Right atrium auricular region (tissue), 2 donors: Measurements from ENCODE around the gene LRP1B. TPM values are rescaled to one million over a fixed set of nuclear protein-coding genes. Genes with fewer than 3 reads are reported as not detected.

Source experiments
- DNase-seq: peaks from one replicate; pipeline ENCODE4 v3.0.0-alpha.2; 2019; ENCODE audit warnings: low spot score
- H3K27ac ChIP-seq, 2 donors: fragments of 200-600 bp; sonication (generic); 1 replicate in 1 of 2; 2 replicates in 1 of 2; pipeline ENCODE4 v1.5.1; 2016 to 2019
- H3K27me3 ChIP-seq, 2 donors: fragments of 200-600 bp; sonication (generic); one replicate each; pipeline versions ENCODE4 v1.5.1 to v1.6.0; 2017 to 2019
- H3K36me3 ChIP-seq: fragments of 200-600 bp; sonication (generic); one replicate; pipeline ENCODE4 v1.5.1; 2016
- H3K4me1 ChIP-seq, 2 donors: fragments of 200-600 bp; sonication (generic); one replicate each; pipeline versions ENCODE4 v1.5.1 to v1.6.0; 2017 to 2019
- H3K4me3 ChIP-seq, 2 donors: fragments of 200-600 bp; sonication (generic); 1 replicate in 1 of 2; 2 replicates in 1 of 2; pipeline ENCODE4 v1.5.1; 2017 to 2019; ENCODE audit warnings: mild to moderate bottlenecking in 1 of 2, moderate library complexity in 1 of 2
- H3K9me3 ChIP-seq, 2 donors: fragments of 200-600 bp; sonication (generic); one replicate each; pipeline ENCODE4 v1.5.1; 2019
- total RNA-seq, 2 donors: library from RNA; depleted of rRNA; stranded (reverse); fragments of >200 nt; gene quantifications; one replicate each; pipeline ENCODE4 v1.1.0, GENCODE V29; 2016
- TF ChIP-seq, protein P1 (sequence below), 2 donors: fragments of 200-600 bp; sonication (generic); IDR thresholded peaks; one replicate each; pipeline ENCODE4 v1.5.1; 2019; ENCODE audit warnings: antibody characterized with exemption in 2 of 2

The LRP1B gene
- total RNA-seq, 2 donors from 2014 or later, result 0.44 to 0.47 TPM

DNA sequence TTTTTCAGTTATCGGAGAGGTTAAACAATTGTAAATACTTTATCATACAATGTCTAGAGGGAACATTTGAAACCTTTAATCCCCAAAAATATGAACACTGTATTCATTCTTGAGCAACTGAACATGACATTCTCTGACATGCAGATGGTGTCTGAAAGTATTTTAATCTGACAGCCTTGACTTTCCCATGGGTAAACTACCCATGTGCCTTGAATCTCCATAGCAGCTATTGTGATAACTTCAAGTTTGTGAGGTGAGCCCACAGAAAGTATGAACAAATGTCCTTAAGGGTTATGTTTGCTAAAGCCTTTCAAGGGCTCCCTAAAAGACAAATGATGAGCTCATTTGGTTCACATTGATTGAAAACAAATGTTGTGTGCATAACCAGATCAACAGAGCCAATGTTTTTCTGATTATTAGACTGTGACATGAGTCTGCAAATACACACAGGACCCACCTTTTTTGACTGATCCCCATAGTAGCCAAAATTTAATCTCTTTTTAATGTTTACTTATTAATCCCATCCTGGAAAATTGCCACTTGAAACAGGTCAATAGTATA, 1326.0 kb downstream of the LRP1B start:
- H3K36me3 ChIP-seq, result no peaks in the 10 kb centered on the region
- H3K4me1 ChIP-seq, result no peaks in the 10 kb centered on the region
- no peak overlapping the region for H3K4me3 ChIP-seq
- DNase-seq, result no peak
- TF ChIP-seq, protein P1, sequence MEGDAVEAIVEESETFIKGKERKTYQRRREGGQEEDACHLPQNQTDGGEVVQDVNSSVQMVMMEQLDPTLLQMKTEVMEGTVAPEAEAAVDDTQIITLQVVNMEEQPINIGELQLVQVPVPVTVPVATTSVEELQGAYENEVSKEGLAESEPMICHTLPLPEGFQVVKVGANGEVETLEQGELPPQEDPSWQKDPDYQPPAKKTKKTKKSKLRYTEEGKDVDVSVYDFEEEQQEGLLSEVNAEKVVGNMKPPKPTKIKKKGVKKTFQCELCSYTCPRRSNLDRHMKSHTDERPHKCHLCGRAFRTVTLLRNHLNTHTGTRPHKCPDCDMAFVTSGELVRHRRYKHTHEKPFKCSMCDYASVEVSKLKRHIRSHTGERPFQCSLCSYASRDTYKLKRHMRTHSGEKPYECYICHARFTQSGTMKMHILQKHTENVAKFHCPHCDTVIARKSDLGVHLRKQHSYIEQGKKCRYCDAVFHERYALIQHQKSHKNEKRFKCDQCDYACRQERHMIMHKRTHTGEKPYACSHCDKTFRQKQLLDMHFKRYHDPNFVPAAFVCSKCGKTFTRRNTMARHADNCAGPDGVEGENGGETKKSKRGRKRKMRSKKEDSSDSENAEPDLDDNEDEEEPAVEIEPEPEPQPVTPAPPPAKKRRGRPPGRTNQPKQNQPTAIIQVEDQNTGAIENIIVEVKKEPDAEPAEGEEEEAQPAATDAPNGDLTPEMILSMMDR (IDR thresholded peaks at IDR 0.05), result no peak
- no peaks in the 10 kb centered on the region for H3K9me3 ChIP-seq
- H3K27ac ChIP-seq, result no peak overlapping the region
- no peaks in the 10 kb centered on the region for H3K27me3 ChIP-seq

DNA sequence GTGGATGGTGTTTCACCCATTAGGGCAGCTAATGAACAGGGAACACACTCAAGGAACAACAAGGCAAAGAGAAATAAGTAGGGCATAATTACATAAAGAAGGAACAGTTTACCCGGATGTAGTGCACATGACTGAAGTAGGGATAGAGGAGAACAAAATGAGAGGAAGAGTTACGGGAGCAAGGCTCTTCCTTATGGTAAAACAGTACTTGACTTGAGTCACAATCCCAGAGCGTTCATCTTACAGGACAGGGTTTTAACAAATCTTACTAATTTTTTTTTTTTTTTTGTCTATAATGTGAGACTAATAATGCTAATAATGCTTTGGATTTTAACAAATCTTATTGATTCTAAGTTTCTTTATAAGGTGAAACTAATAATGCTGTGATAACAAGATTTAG, 1329.5 kb downstream of the LRP1B start:
- no peaks in the 10 kb centered on the region for H3K36me3 ChIP-seq
- no peak overlapping the region for H3K4me3 ChIP-seq
- no peaks in the 10 kb centered on the region for H3K4me1 ChIP-seq
- TF ChIP-seq, protein P1 (IDR thresholded peaks at IDR 0.05), result no peak
- no peak overlapping the region for H3K27ac ChIP-seq
- DNase-seq, result no peak
- H3K9me3 ChIP-seq, result no peaks in the 10 kb centered on the region
- no peaks in the 10 kb centered on the region for H3K27me3 ChIP-seq

DNA sequence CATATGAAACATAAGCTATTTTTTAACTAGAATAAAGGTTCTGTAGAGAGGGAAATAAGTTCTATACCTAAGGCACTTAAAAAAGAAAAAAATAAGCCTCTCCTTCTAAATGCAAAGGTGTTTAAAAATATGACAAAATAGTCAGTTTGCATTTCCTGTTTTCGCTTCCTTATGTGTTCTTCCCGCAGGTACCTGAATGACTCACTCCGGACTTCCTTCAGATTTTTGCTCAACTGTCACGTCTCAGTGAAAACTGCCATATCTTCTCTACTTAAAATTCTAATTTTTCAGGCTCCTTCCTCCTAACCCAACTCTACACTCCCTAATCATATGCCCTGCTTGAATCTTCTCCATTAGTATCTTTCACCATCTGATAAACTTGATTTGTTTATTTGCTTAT, 1333.1 kb downstream of the LRP1B start:
- Histone ChIP-seq H3K27me3 (no peaks in the 10 kb centered on the region), H3K4me3 (no peak overlapping the region), H3K36me3 (no peaks in the 10 kb centered on the region), H3K27ac (no peak overlapping the region), H3K4me1 (no peaks in the 10 kb centered on the region), H3K9me3 (no peaks in the 10 kb centered on the region)
- DNase-seq, result no peak
- TF ChIP-seq, protein P1 (IDR thresholded peaks at IDR 0.05), result no peak

DNA sequence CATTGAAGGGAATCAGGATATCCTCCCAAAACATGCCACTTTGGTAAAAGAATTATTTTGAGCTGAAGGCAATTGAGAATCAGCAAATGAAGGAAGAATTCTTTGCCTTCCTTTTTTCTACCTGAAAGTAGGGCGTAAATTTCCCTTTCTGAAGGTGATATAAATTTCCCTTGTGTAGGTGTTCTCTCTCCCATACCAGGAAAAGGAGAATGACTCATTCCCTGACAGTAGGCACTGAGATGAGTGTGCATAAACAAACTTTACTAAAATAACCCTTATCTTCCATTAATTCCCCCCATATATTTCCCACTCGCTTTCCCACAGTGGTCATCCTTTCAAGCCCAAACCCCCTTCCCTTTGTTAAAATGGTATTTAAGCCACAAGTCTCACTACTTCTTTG, 1339.0 kb downstream of the LRP1B start:
- H3K9me3 ChIP-seq, result no peaks in the 10 kb centered on the region
- TF ChIP-seq, protein P1 (IDR thresholded peaks at IDR 0.05), result no peak
- no peaks in the 10 kb centered on the region for H3K36me3 ChIP-seq
- DNase-seq, result no peak
- H3K27me3 ChIP-seq, result no peaks in the 10 kb centered on the region
- no peaks in the 10 kb centered on the region for H3K4me1 ChIP-seq
- H3K27ac ChIP-seq, result no peak overlapping the region
- H3K4me3 ChIP-seq, result no peak overlapping the region

DNA sequence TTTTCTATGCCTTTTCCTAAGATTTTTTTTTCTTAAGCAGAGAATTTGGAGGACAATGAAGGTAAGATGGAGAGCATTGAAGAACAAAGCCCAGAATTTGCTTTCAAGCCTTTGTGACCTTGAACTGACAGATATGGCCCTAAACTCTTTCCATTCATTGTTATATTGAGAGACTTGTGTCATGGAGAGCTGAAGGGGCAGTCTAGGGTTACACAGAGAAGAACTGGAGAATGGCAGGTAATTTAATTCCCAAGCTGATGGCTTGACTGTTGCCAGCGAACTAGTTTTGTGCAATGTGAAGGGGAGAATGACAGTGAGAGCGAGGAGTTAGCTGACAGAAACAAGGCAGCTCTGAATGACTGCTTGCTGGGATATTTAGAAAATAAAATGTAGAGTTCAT, 1344.2 kb downstream of the LRP1B start:
- Histone ChIP-seq H3K4me3 (no peak overlapping the region), H3K27me3 (no peaks in the 10 kb centered on the region), H3K27ac (no peak overlapping the region), H3K36me3 (no peaks in the 10 kb centered on the region), H3K9me3 (no peaks in the 10 kb centered on the region), H3K4me1 (no peaks in the 10 kb centered on the region)
- no peak for DNase-seq
- TF ChIP-seq, protein P1 (IDR thresholded peaks at IDR 0.05), result no peak

DNA sequence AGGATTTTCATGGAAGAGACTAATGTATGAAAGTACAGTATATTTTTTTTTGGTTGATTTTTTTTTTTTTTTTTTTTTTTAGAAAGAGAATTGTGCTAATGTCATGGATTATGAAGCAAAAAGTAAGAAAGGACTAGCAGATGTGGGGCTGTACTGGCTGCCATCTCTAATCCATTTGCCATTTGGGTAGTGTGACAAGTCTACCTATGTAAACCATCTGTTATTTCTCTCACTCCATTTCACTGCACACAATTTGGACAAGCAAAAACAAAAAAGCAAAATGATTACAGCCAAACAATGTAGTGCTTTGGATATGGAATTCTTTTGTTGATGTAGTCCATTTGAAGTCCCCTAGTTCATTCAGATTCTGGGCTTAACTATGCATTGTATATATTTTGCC, 1355.4 kb downstream of the LRP1B start:
- Histone ChIP-seq H3K4me3 (no peak overlapping the region), H3K9me3 (no peaks in the 10 kb centered on the region), H3K4me1 (no peaks in the 10 kb centered on the region), H3K27me3 (no peaks in the 10 kb centered on the region), H3K27ac (no peak overlapping the region), H3K36me3 (no peaks in the 10 kb centered on the region)
- TF ChIP-seq, protein P1 (IDR thresholded peaks at IDR 0.05), result no peak
- no peak for DNase-seq
